Breast epithelium (tissue), 4 donors: ENCODE data around the gene HBS1L. TPM values are rescaled to one million over a fixed set of nuclear protein-coding genes. Genes with fewer than 3 reads are reported as not detected.

ENCODE experiments used
- DNase-seq, 2 donors: peaks; one replicate each; pipeline ENCODE4 v3.0.0-alpha.2; 2019; ENCODE audit warnings: low spot score in 2 of 2
- H3K27ac ChIP-seq, 2 donors: fragments of 200-600 bp; sonication (generic) in 1 of 2; one replicate each; pipeline ENCODE4 v1.5.1; 2016 to 2019; ENCODE audit warnings: mild to moderate bottlenecking in 1 of 2
- H3K27me3 ChIP-seq, 2 donors: fragments of 200-600 bp; sonication (generic) in 1 of 2; one replicate each; pipeline versions ENCODE4 v1.5.1 to v1.6.0; 2017 to 2019; ENCODE audit warnings: control low read depth in 1 of 2, mild to moderate bottlenecking in 1 of 2
- H3K36me3 ChIP-seq: fragments of 200-600 bp; one replicate; pipeline ENCODE4 v1.5.1; 2019
- H3K4me1 ChIP-seq, 2 donors: fragments of 200-600 bp; sonication (generic); one replicate each; pipeline ENCODE4 v1.5.1; 2016 to 2019; ENCODE audit warnings: control low read depth in 1 of 2
- H3K4me3 ChIP-seq, 3 donors: fragments of 200-600 bp; sonication (generic); 1 replicate in 2 of 3; 2 replicates in 1 of 3; pipeline ENCODE4 v1.5.1; 2016 to 2019; ENCODE audit warnings: mild to moderate bottlenecking in 3 of 3, moderate library complexity in 2 of 3
- H3K9me3 ChIP-seq, 2 donors: fragments of 200-600 bp; sonication (generic) in 1 of 2; one replicate each; pipeline ENCODE4 v1.5.1; 2016 to 2019; ENCODE audit warnings: control low read depth in 1 of 2
- POLR2A ChIP-seq: fragments of 450-650 bp; IDR thresholded peaks from one replicate; pipeline ENCODE4 v1.6.1; 2016; ENCODE audit warnings: antibody characterized with exemption, mild to moderate bottlenecking, moderate library complexity
- POLR2AphosphoS5 ChIP-seq, 3 donors: sonication (generic); formaldehyde crosslinking; IDR thresholded peaks; one replicate each; pipeline ENCODE4 v1.6.1; 2017; ENCODE audit warnings: antibody characterized with exemption in 3 of 3
- intact Hi-C: fragments of 100-400 bp; cut with DNase I; formaldehyde crosslinking; loops from one replicate; pipeline ENCODE4 v1.15.1; 2023; ENCODE audit warnings: low total_unique reads
- total RNA-seq, 3 donors: library from RNA; depleted of rRNA; stranded (reverse); fragments of >200 nt; gene quantifications; one replicate each; pipeline ENCODE4 v1.1.0, GENCODE V29; 2016
- TF ChIP-seq, protein P1 (sequence below), 3 donors: fragments of 450-650 bp; IDR thresholded peaks; one replicate each; pipeline ENCODE4 v1.5.1; 2016 to 2017; ENCODE audit warnings: antibody characterized with exemption in 3 of 3, mild to moderate bottlenecking in 3 of 3, moderate library complexity in 3 of 3

The HBS1L gene
- total RNA-seq, 3 donors from 2014 or later: 42.0 to 55.5 (median 52.0) TPM

DNA sequence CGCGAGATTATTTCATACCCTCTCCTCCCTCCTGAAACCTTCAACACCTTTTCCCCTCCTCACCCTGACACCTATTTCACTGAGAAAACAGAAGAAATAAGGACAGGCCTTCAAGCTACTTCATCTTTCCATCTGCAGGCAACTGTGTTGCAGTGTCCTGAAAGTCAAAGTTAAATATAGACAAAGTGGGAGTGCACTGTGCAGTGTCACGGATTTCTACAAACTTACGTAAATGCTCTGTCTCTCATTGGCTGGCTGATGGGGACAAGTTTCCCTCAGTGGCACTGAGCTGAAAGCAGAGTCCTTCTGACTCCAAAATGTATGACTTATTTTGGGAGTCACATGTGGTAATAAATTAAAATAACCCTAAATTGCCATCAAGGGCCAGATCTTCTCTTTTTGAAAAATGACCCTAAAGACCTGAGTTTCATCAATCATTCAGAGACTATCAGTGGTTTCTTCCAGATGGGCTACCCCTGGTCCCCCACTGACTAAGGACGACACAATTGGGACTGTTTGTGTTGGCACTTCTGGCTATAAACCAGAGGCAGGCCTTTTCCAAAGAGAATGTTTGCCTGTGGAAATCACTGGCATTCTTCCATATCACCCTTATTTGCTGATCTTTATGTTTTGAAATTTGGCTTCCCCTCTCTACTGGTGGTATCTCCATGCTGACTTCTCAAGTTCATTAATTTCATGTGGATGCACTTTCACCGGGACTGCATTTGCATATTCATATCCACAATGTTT lies 126.3 kb downstream of the HBS1L start:
- DNase-seq: no peak
- Histone ChIP-seq H3K27me3 (no peaks in the 10 kb centered on the region), H3K4me3 (no peak overlapping the region), H3K4me1 (no peaks in the 10 kb centered on the region), H3K27ac (no peak overlapping the region), H3K9me3 (no peaks in the 10 kb centered on the region), H3K36me3 (no peaks in the 10 kb centered on the region)
- TF ChIP-seq POLR2A (no peak), POLR2AphosphoS5 (IDR thresholded peaks at IDR 0.05) (no peak)
- TF ChIP-seq, protein P1, sequence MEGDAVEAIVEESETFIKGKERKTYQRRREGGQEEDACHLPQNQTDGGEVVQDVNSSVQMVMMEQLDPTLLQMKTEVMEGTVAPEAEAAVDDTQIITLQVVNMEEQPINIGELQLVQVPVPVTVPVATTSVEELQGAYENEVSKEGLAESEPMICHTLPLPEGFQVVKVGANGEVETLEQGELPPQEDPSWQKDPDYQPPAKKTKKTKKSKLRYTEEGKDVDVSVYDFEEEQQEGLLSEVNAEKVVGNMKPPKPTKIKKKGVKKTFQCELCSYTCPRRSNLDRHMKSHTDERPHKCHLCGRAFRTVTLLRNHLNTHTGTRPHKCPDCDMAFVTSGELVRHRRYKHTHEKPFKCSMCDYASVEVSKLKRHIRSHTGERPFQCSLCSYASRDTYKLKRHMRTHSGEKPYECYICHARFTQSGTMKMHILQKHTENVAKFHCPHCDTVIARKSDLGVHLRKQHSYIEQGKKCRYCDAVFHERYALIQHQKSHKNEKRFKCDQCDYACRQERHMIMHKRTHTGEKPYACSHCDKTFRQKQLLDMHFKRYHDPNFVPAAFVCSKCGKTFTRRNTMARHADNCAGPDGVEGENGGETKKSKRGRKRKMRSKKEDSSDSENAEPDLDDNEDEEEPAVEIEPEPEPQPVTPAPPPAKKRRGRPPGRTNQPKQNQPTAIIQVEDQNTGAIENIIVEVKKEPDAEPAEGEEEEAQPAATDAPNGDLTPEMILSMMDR (IDR thresholded peaks at IDR 0.05): no peak
- intact Hi-C loops: no loop called here

DNA sequence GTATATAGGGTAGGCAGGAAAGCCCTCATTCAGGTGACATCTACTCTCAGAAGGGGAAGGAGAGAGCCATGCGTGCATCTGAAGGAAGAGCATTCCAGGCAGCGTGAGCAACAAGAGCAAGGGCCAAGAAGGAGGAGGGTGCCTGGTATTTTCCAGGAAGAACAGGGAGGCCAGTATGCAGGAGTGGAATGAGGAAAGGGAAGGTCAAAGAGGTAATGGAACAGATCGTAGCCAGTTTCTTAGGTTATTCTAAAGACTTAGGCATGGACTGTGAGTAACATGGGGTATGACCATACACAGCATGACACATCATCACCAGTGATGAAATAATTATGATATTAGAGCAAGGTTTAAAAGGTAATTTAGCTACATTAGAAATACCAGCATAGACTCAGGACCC lies 128.8 kb downstream of the HBS1L start:
- H3K27ac ChIP-seq: no peak overlapping the region
- no peaks in the 10 kb centered on the region for H3K9me3 ChIP-seq
- no peak for DNase-seq
- H3K4me1 ChIP-seq: no peaks in the 10 kb centered on the region
- intact Hi-C loops: no loop called here
- TF ChIP-seq POLR2A: no peak
- TF ChIP-seq, protein P1 (IDR thresholded peaks at IDR 0.05): no peak
- peak in 1 of 3 donors; percentile 26 for TF ChIP-seq POLR2AphosphoS5 (IDR thresholded peaks at IDR 0.05)
- no peaks in the 10 kb centered on the region for H3K27me3 ChIP-seq
- no peaks in the 10 kb centered on the region for H3K36me3 ChIP-seq
- H3K4me3 ChIP-seq: no peak overlapping the region

DNA sequence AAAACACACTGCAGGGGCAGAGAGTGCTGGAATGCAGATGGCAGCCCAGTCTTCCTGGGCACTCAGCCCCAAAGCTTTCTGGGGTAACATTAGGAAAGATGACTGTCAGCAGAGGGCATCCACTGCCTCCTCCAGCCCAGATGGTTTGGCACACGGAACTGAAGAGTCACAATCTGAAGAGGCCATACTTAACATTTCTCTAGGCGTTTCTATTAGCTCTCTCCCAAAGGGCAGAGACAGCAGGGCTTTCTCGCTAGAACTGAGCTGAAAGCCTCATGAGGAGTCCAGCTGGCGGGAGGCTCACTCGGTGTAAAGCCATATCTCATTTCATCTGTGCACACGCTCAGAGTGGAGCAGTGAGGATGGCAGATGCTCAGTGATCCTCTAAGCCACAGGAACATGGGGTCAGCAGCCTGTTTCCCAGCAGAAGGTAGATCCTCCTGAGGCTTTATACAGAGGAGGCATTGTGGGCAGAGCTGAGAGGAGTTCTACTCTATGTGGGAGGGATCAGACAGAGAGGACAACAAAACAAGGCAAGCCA lies 132.8 kb downstream of the HBS1L start:
- no peaks in the 10 kb centered on the region for H3K9me3 ChIP-seq
- H3K4me1 ChIP-seq: no peaks in the 10 kb centered on the region
- no peak for TF ChIP-seq POLR2A
- TF ChIP-seq, protein P1 (IDR thresholded peaks at IDR 0.05): no peak
- no peak for TF ChIP-seq POLR2AphosphoS5 (IDR thresholded peaks at IDR 0.05)
- no peak for DNase-seq
- no peak overlapping the region for H3K4me3 ChIP-seq
- no peaks in the 10 kb centered on the region for H3K27me3 ChIP-seq
- no peak overlapping the region for H3K27ac ChIP-seq
- no peaks in the 10 kb centered on the region for H3K36me3 ChIP-seq
- intact Hi-C loops: no loop called here

GRCh38 chr6:134921276-134921675 lies 133.3 kb downstream of the HBS1L start:
- intact Hi-C loops: no loop called here
- Histone ChIP-seq H3K27ac (no peak overlapping the region), H3K9me3 (no peaks in the 10 kb centered on the region), H3K27me3 (no peaks in the 10 kb centered on the region), H3K4me3 (no peak overlapping the region), H3K4me1 (no peaks in the 10 kb centered on the region), H3K36me3 (no peaks in the 10 kb centered on the region)
- TF ChIP-seq, protein P1 (IDR thresholded peaks at IDR 0.05): no peak
- TF ChIP-seq POLR2A (no peak), POLR2AphosphoS5 (IDR thresholded peaks at IDR 0.05) (no peak)
- DNase-seq: no peak

GRCh38 chr6:134920422-134920821 lies 134.2 kb downstream of the HBS1L start:
- no peak for DNase-seq
- H3K36me3 ChIP-seq: no peaks in the 10 kb centered on the region
- no peaks in the 10 kb centered on the region for H3K9me3 ChIP-seq
- no peak overlapping the region for H3K27ac ChIP-seq
- intact Hi-C loops: no loop called here
- no peaks in the 10 kb centered on the region for H3K27me3 ChIP-seq
- H3K4me3 ChIP-seq: no peak overlapping the region
- TF ChIP-seq POLR2AphosphoS5 (IDR thresholded peaks at IDR 0.05): no peak
- TF ChIP-seq POLR2A: no peak
- TF ChIP-seq, protein P1 (IDR thresholded peaks at IDR 0.05): no peak
- H3K4me1 ChIP-seq: no peaks in the 10 kb centered on the region
